Natural killer cell (primary cell): Measurements from ENCODE around the gene AGBL5. TPM values are rescaled to one million over a fixed set of nuclear protein-coding genes. Genes with fewer than 3 reads are reported as not detected.

ENCODE experiments used
- ATAC-seq, 3 donors: fragments of 150-1000 bp in 2 of 3; fragments of 200-7000 bp in 1 of 3; cut with Tn5 transposase; 1 replicate in 1 of 3; 2 replicates in 2 of 3; pipeline ENCODE4 v1.10.0; 2021; ENCODE audit warnings: mild to moderate bottlenecking in 2 of 3, moderate library complexity in 2 of 3
- DNase-seq, 2 donors: peaks; one replicate each; pipeline versions ENCODE4 v3.0.0 to v3.0.0-alpha.2; 2013 to 2021; ENCODE audit warnings: mixed read lengths in 1 of 2
- H3K27ac ChIP-seq: one replicate; pipeline ENCODE4 v1.5.1; 2013; ENCODE audit warnings: mild to moderate bottlenecking, low read length
- H3K27me3 ChIP-seq: one replicate; pipeline ENCODE4 v1.6.1; 2013; ENCODE audit warnings: low read length; ENCODE audit not compliant: control insufficient read depth, insufficient read depth
- H3K36me3 ChIP-seq: one replicate; pipeline ENCODE4 v1.6.1; 2013; ENCODE audit warnings: low read length; ENCODE audit not compliant: control insufficient read depth, insufficient read depth
- H3K4me1 ChIP-seq: one replicate; pipeline ENCODE4 v1.6.1; 2013; ENCODE audit warnings: low read length; ENCODE audit not compliant: control insufficient read depth, insufficient read depth
- H3K4me3 ChIP-seq: one replicate; pipeline ENCODE4 v1.5.1; 2013; ENCODE audit warnings: low read length
- H3K9me3 ChIP-seq: one replicate; pipeline ENCODE4 v1.6.1; 2013; ENCODE audit warnings: low read length; ENCODE audit not compliant: control insufficient read depth, insufficient read depth
- H3K27ac Mint-ChIP-seq, 2 donors: one replicate each; pipeline ENCODE4 v1.8.0; 2022; ENCODE audit warnings: mild to moderate bottlenecking in 2 of 2, mixed read lengths in 2 of 2, moderate library complexity in 1 of 2
- H3K27me3 Mint-ChIP-seq, 2 donors: one replicate each; pipeline ENCODE4 v1.8.0; 2022; ENCODE audit warnings: low read depth in 2 of 2, mixed read lengths in 2 of 2
- H3K36me3 Mint-ChIP-seq: one replicate; pipeline ENCODE4 v1.8.0; 2022; ENCODE audit warnings: mixed read lengths
- H3K4me1 Mint-ChIP-seq, 2 donors: one replicate each; pipeline ENCODE4 v1.8.0; 2022; ENCODE audit warnings: mixed read lengths in 2 of 2
- H3K4me3 Mint-ChIP-seq: one replicate; pipeline ENCODE4 v1.8.0; 2022; ENCODE audit warnings: mild to moderate bottlenecking, moderate library complexity, mixed read lengths
- H3K9me3 Mint-ChIP-seq, 2 donors: one replicate each; pipeline ENCODE4 v1.8.0; 2022; ENCODE audit warnings: mixed read lengths in 2 of 2
- WGBS: methylation state at CpG from one replicate; pipeline ENCODE4 v1.1.7; 2013; ENCODE audit warnings: missing lambda C conversion rate; ENCODE audit not compliant: insufficient coverage; 5-methylcytosine and 5-hydroxymethylcytosine counted together
- intact Hi-C: fragments of 100-400 bp; cut with micrococcal nuclease; formaldehyde crosslinking; loops from one replicate; pipeline ENCODE4 v1.14.2; 2022
- total RNA-seq, 4 donors: library from RNA; stranded (reverse); fragments of 120-200 nt in 1 of 4; gene quantifications; one replicate each; pipeline versions ENCODE4 v1.2.3 to v1.2.4, GENCODE V29; 2013 to 2022
- TF ChIP-seq, protein P1 (sequence below): fragments of 200-600 bp; IDR thresholded peaks from one replicate; pipeline ENCODE4 v1.8.0; 2022; ENCODE audit warnings: antibody characterized with exemption

Gene AGBL5
- total RNA-seq, 3 donors from 2014 or later (not counting 1 experiment from before 2014, with no cell fraction given), result 10.0 to 12.0 (median 10.8) TPM

DNA sequence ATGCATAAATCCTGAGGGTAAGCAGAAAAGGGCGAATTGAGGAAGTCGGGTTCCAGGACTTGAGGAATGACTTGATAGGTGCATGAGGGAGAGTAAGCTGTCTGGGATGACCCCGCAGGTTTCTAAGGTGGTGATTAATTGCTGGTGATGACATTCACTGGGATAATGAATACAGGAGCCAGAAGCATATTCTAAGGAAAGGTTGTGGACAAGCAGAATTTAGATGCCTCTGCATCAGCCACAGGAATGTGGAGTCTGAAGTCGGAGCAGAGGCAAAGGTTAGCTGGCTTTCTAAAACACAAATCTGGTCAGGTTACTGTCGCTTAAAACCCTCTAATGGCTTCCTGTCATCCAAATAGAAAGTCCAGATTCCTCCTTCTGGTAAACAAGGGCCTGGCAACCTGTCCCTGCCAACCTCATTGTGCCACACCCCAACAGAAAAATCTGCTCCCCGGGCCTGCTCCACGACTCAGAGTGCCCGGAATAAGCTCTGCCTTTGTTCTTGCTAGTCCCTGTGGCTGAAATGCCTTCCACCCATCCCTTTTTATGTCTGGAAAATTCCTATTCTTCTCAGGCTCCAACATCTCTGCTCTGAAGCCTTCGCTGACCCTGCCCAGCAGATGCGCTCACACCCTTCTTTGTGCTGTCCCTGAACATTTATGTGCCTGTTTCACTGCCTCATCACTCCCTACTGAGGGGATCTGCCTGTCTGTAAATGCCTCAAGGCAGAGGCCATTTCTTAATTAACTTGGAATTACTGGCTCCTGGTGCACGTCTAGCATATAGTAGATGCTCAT lies 30.0 kb upstream of the AGBL5 start:
- H3K36me3 ChIP-seq, result no peaks in the 10 kb centered on the region
- TF ChIP-seq, protein P1, sequence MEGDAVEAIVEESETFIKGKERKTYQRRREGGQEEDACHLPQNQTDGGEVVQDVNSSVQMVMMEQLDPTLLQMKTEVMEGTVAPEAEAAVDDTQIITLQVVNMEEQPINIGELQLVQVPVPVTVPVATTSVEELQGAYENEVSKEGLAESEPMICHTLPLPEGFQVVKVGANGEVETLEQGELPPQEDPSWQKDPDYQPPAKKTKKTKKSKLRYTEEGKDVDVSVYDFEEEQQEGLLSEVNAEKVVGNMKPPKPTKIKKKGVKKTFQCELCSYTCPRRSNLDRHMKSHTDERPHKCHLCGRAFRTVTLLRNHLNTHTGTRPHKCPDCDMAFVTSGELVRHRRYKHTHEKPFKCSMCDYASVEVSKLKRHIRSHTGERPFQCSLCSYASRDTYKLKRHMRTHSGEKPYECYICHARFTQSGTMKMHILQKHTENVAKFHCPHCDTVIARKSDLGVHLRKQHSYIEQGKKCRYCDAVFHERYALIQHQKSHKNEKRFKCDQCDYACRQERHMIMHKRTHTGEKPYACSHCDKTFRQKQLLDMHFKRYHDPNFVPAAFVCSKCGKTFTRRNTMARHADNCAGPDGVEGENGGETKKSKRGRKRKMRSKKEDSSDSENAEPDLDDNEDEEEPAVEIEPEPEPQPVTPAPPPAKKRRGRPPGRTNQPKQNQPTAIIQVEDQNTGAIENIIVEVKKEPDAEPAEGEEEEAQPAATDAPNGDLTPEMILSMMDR, result no peak
- H3K9me3 ChIP-seq, result no peaks in the 10 kb centered on the region
- ATAC-seq (no peak), DNase-seq (no peak)
- no peak overlapping the region for H3K27ac Mint-ChIP-seq
- no peaks in the 10 kb centered on the region for H3K36me3 Mint-ChIP-seq
- H3K4me1 ChIP-seq, result no peaks in the 10 kb centered on the region
- no peak overlapping the region for H3K27ac ChIP-seq
- H3K9me3 Mint-ChIP-seq, result no peaks in the 10 kb centered on the region
- intact Hi-C loops, result no loop called here
- no peaks in the 10 kb centered on the region for H3K27me3 ChIP-seq
- H3K4me1 Mint-ChIP-seq, result no peaks in the 10 kb centered on the region
- H3K4me3 ChIP-seq, result no peak overlapping the region
- 91% methylated on average over 11 of the region's 11 CpGs for WGBS
- no peaks in the 10 kb centered on the region for H3K27me3 Mint-ChIP-seq
- no peak overlapping the region for H3K4me3 Mint-ChIP-seq

GRCh38 chr2:27023740-27024139 lies 27.7 kb upstream of the AGBL5 start:
- H3K27ac ChIP-seq, result no peak overlapping the region
- DNase-seq, result no peak
- no peaks in the 10 kb centered on the region for H3K4me1 ChIP-seq
- H3K36me3 ChIP-seq, result no peaks in the 10 kb centered on the region
- TF ChIP-seq, protein P1, result no peak
- H3K4me3 ChIP-seq, result no peak overlapping the region
- H3K4me1 Mint-ChIP-seq, result no peaks in the 10 kb centered on the region
- 90% methylated on average over 7 of the region's 7 CpGs for WGBS
- intact Hi-C loops, result no loop called here
- ATAC-seq, result no peak
- H3K9me3 Mint-ChIP-seq, result no peaks in the 10 kb centered on the region
- H3K27me3 ChIP-seq, result no peaks in the 10 kb centered on the region
- H3K27ac Mint-ChIP-seq, result no peak overlapping the region
- no peak overlapping the region for H3K4me3 Mint-ChIP-seq
- no peaks in the 10 kb centered on the region for H3K27me3 Mint-ChIP-seq
- no peaks in the 10 kb centered on the region for H3K36me3 Mint-ChIP-seq
- H3K9me3 ChIP-seq, result no peaks in the 10 kb centered on the region

GRCh38 chr2:27024188-27024587 lies 27.3 kb upstream of the AGBL5 start:
- TF ChIP-seq, protein P1, result no peak
- no peaks in the 10 kb centered on the region for H3K36me3 ChIP-seq
- Mint-ChIP-seq H3K4me3 (no peak overlapping the region), H3K9me3 (no peaks in the 10 kb centered on the region), H3K36me3 (no peaks in the 10 kb centered on the region), H3K27ac (no peak overlapping the region), H3K4me1 (no peaks in the 10 kb centered on the region), H3K27me3 (no peaks in the 10 kb centered on the region)
- ATAC-seq (no peak), DNase-seq (no peak)
- H3K4me3 ChIP-seq, result no peak overlapping the region
- H3K9me3 ChIP-seq, result no peaks in the 10 kb centered on the region
- H3K4me1 ChIP-seq, result no peaks in the 10 kb centered on the region
- intact Hi-C loops, result no loop called here
- no peak overlapping the region for H3K27ac ChIP-seq
- H3K27me3 ChIP-seq, result no peaks in the 10 kb centered on the region
- WGBS, result 98% methylated on average over 18 of the region's 18 CpGs

DNA sequence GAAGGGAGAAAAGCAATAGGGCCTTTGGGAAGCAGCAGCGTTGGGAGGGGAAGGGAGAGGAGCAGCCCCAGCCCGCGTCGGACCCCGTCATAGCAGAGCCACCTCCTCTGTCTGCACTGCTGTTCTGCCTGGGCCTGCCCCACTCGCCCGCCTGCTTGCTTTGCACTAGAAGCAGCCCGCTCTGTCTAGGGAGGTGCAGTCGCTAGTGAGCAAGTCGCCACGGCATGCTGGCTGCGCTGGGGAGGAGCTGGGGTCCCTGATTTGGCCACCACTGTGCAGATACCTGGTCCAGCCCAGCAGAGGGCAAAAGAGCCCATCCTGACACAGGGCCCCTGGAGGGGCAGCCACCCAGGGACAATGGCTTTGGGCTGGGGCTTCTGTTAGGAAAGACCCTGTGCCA lies 26.7 kb upstream of the AGBL5 start:
- Mint-ChIP-seq H3K27ac (no peak overlapping the region), H3K4me3 (no peak overlapping the region), H3K36me3 (no peaks in the 10 kb centered on the region), H3K4me1 (no peaks in the 10 kb centered on the region), H3K9me3 (no peaks in the 10 kb centered on the region), H3K27me3 (no peaks in the 10 kb centered on the region)
- Histone ChIP-seq H3K4me1 (no peaks in the 10 kb centered on the region), H3K4me3 (no peak overlapping the region), H3K36me3 (no peaks in the 10 kb centered on the region), H3K27me3 (no peaks in the 10 kb centered on the region), H3K27ac (no peak overlapping the region), H3K9me3 (no peaks in the 10 kb centered on the region)
- ATAC-seq, result no peak
- DNase-seq, result no peak
- WGBS, result 94% methylated on average over 12 of the region's 12 CpGs
- intact Hi-C loops, result no loop called here
- TF ChIP-seq, protein P1, result no peak
